ENCODE measurements around the gene SLC29A4. TPM values are rescaled to one million over a fixed set of nuclear protein-coding genes. Genes with fewer than 3 reads are reported as not detected.
"Not testable (repeated sequence)": the region's sequence is repeated elsewhere in the genome, so short reads cannot be mapped to it uniquely, and the experiment has no call there.

Gene SLC29A4
- total and polyA plus RNA-seq, 8 donors: 2.4 to 8.2 (median 3.9) TPM

DNA sequence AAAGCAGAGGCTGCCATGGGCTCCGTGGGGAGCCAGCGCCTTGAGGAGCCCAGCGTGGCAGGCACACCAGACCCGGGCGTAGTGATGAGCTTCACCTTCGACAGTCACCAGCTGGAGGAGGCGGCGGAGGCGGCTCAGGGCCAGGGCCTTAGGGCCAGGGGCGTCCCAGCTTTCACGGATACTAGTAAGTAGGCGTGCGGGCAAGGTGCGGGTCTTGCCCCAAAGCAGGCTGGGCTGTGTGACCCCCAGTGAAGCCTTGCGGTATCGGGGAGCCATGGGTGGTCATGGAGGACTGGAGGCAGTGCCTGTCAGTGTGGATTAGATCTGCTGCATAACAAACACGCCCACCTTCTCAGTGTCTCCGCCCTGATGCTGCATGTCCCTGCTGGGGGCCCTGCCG lies 5.1 kb downstream of the SLC29A4 start:
- no peak for TF ChIP-seq POLR2AphosphoS5 (IDR thresholded peaks at IDR 0.05)
- no peak for TF ChIP-seq EP300 (IDR thresholded peaks at IDR 0.05)
- TF ChIP-seq POLR2A (IDR thresholded peaks at IDR 0.05): no peak
- TF ChIP-seq, protein P1, sequence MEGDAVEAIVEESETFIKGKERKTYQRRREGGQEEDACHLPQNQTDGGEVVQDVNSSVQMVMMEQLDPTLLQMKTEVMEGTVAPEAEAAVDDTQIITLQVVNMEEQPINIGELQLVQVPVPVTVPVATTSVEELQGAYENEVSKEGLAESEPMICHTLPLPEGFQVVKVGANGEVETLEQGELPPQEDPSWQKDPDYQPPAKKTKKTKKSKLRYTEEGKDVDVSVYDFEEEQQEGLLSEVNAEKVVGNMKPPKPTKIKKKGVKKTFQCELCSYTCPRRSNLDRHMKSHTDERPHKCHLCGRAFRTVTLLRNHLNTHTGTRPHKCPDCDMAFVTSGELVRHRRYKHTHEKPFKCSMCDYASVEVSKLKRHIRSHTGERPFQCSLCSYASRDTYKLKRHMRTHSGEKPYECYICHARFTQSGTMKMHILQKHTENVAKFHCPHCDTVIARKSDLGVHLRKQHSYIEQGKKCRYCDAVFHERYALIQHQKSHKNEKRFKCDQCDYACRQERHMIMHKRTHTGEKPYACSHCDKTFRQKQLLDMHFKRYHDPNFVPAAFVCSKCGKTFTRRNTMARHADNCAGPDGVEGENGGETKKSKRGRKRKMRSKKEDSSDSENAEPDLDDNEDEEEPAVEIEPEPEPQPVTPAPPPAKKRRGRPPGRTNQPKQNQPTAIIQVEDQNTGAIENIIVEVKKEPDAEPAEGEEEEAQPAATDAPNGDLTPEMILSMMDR (IDR thresholded peaks at IDR 0.05): no peak
- DNase-seq: no peak
- intact Hi-C loops (cut with DNase I; ENCODE audit: low total_unique reads): no loop called here
- no peak overlapping the region for H3K4me3 ChIP-seq
- peaks cover 13 to 22% (median 18%) of the 10 kb centered on the region in 4 donors for H3K4me1 ChIP-seq
- no peaks in the 10 kb centered on the region for H3K9me3 ChIP-seq
- H3K27me3 ChIP-seq: peaks cover 0 to 19% (median 9%) of the 10 kb centered on the region in 3 donors
- no peak overlapping the region for H3K27ac ChIP-seq
- 88 to 97% (median 96%) methylated on average over 4 to 19 of the region's 19 CpGs for WGBS, 5 donors
- H3K36me3 ChIP-seq: no peaks in the 10 kb centered on the region

DNA sequence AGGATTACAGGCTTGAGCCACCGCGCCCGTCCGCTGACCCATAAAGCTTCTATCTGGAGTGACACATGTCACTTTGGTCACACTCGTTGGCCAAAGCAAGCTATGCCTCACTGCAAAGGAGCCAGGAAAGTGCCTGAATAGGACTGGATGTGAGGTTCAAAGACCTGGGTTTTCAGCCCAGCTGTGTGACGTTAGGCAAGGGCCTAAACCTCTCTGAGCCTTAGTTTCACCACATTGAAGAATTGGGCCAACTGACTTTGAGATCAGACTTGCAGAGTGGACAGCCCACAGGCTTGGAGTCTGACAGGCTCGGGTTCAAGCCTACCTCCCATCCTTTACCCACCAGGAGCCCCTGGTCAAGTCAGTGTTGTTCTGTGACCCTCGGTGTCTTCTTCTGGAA lies 5.8 kb downstream of the SLC29A4 start:
- H3K4me3 ChIP-seq; DNase-seq; intact Hi-C loops (cut with DNase I; ENCODE audit: low total_unique reads); H3K36me3 ChIP-seq; H3K27ac ChIP-seq; H3K9me3 ChIP-seq: not testable (repeated sequence)
- 88 to 95% (median 92%) methylated on average over 8 of the region's 8 CpGs for WGBS, 5 donors
- Histone ChIP-seq H3K4me1 (peaks cover 8 to 16% (median 12%) of the 10 kb centered on the region in 4 donors), H3K27me3 (peaks cover 0 to 12% (median 4%) of the 10 kb centered on the region in 3 donors)

DNA sequence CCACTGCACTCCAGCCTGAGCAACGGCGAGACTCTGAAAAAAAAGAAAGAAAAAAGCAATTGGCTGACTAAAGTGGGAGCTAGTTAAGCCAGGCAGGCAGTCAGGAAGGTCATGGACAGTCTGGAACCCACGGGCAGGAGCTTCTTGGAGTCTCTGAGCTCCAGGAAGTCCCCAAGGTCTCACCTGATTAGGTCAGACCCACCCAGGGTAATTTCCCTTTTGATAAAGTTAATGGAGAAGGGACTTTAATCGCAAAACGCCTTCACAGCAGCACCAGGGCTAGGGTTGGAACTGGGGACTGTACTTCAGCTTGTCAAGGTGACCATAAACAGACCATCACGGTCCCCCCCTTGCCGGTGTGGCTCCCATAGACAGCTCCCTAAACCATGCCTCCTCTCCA lies 6.6 kb downstream of the SLC29A4 start:
- DNase-seq: no peak
- H3K27ac ChIP-seq: no peak overlapping the region
- no peak overlapping the region for H3K4me3 ChIP-seq
- H3K4me1 ChIP-seq: peaks cover 4 to 8% (median 6%) of the 10 kb centered on the region in 4 donors
- 69 to 83% (median 78%) methylated on average over 7 of the region's 7 CpGs for WGBS, 5 donors
- no peaks in the 10 kb centered on the region for H3K9me3 ChIP-seq
- intact Hi-C loops (cut with DNase I; ENCODE audit: low total_unique reads): no loop called here
- peaks cover 0 to 4% (median 0%) of the 10 kb centered on the region in 3 donors for H3K27me3 ChIP-seq
- no peak for TF ChIP-seq EP300 (IDR thresholded peaks at IDR 0.05)
- no peak for TF ChIP-seq POLR2A (IDR thresholded peaks at IDR 0.05)
- TF ChIP-seq, protein P1 (IDR thresholded peaks at IDR 0.05): no peak
- no peak for TF ChIP-seq POLR2AphosphoS5 (IDR thresholded peaks at IDR 0.05)
- no peaks in the 10 kb centered on the region for H3K36me3 ChIP-seq

GRCh38 chr7:5291301-5291700 lies 8.6 kb downstream of the SLC29A4 start:
- DNase-seq: no peak
- H3K27ac ChIP-seq: no peak overlapping the region
- 87 to 94% (median 92%) methylated on average over 7 to 8 of the region's 8 CpGs for WGBS, 5 donors
- TF ChIP-seq POLR2A (IDR thresholded peaks at IDR 0.05) (no peak), EP300 (IDR thresholded peaks at IDR 0.05) (no peak), POLR2AphosphoS5 (IDR thresholded peaks at IDR 0.05) (no peak)
- TF ChIP-seq, protein P1 (IDR thresholded peaks at IDR 0.05): no peak
- no peak overlapping the region for H3K4me3 ChIP-seq
- intact Hi-C loops (cut with DNase I; ENCODE audit: low total_unique reads): no loop called here
- peaks cover 0 to 8% (median 0%) of the 10 kb centered on the region in 3 donors for H3K27me3 ChIP-seq
- H3K4me1 ChIP-seq: peaks cover 0 to 4% (median 0%) of the 10 kb centered on the region in 4 donors
- H3K36me3 ChIP-seq: no peaks in the 10 kb centered on the region
- H3K9me3 ChIP-seq: no peaks in the 10 kb centered on the region

- DNase-seq; H3K9me3 ChIP-seq; H3K27ac ChIP-seq; intact Hi-C loops (cut with DNase I; ENCODE audit: low total_unique reads); H3K36me3 ChIP-seq; H3K4me3 ChIP-seq; H3K4me1 ChIP-seq: not testable (repeated sequence)
- WGBS, 5 donors: 57 to 93% (median 80%) methylated on average over 7 to 15 of the region's 15 CpGs
- peaks cover 0 to 13% (median under 1%) of the 10 kb centered on the region in 3 donors for H3K27me3 ChIP-seq
These were observed 9.1 kb downstream of the SLC29A4 start for GRCh38 chr7:5291711-5292335.

Measured in stomach (tissue), 9 donors.